Measurements from ENCODE around the gene CKB.

CKB gene

DNA sequence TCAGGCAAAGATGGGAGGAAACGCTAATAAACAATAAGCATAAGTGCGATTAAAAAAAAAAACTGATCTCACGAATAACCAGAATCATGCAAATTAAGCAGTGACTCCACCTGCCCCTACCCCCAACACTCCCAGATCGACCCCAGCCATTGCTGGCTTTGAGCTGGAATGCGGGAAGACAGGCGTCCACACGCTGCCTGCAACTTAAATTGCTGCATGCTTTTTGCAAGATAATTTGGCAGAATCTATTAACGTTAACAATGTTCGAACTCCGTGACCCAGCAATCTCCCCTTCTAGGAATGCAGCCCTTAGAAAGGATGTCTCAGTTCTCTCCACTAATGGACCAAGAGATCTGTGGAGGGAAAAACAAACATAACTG, 935 bp upstream of the CKB start (continued):
- TF ChIP-seq, protein P1, sequence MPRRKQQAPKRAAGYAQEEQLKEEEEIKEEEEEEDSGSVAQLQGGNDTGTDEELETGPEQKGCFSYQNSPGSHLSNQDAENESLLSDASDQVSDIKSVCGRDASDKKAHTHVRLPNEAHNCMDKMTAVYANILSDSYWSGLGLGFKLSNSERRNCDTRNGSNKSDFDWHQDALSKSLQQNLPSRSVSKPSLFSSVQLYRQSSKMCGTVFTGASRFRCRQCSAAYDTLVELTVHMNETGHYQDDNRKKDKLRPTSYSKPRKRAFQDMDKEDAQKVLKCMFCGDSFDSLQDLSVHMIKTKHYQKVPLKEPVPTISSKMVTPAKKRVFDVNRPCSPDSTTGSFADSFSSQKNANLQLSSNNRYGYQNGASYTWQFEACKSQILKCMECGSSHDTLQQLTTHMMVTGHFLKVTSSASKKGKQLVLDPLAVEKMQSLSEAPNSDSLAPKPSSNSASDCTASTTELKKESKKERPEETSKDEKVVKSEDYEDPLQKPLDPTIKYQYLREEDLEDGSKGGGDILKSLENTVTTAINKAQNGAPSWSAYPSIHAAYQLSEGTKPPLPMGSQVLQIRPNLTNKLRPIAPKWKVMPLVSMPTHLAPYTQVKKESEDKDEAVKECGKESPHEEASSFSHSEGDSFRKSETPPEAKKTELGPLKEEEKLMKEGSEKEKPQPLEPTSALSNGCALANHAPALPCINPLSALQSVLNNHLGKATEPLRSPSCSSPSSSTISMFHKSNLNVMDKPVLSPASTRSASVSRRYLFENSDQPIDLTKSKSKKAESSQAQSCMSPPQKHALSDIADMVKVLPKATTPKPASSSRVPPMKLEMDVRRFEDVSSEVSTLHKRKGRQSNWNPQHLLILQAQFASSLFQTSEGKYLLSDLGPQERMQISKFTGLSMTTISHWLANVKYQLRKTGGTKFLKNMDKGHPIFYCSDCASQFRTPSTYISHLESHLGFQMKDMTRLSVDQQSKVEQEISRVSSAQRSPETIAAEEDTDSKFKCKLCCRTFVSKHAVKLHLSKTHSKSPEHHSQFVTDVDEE (CRISPR knock-in tag; IDR thresholded peaks at IDR 0.05) = no peak
- TF ChIP-seq ESRRG (CRISPR knock-in tag; IDR thresholded peaks at IDR 0.05) = no peak
- no peak for TF ChIP-seq ZC3H10 (CRISPR knock-in tag; IDR thresholded peaks at IDR 0.05)

DNA sequence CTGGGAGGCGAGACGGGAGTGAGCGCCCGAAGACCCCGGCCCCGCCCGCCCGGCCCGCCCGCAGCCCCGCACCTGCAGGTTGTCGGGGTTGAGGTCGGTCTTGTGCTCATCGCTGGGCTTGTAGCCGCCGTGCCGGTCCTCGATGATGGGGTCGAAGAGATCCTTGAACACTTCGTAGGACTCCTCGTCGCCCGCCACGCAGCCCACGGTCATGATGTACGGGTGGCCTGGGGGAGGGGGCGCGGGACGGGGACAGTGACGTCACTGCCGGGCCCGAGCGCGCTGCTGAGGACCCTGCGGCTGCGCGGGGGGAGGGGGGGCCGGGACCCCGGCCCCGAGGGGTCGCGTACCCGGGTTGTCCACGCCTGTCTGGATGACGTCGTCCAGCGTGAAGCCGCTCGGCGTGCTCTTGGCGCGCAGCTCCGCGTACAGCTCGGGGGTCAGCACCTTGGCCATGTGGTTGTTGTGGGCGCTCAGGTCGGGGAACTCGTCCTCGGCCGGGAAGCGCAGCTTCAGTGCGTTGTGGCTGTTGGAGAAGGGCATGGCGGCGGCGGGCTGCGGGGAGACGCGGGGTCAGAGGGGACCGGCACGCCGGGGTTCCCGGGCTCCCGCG, 573 bp downstream of the CKB start:
- TF ChIP-seq GLIS3 (CRISPR knock-in tag; IDR thresholded peaks at IDR 0.05) (no peak), ESRRG (CRISPR knock-in tag; IDR thresholded peaks at IDR 0.05) (no peak), OSR1 (CRISPR knock-in tag; IDR thresholded peaks at IDR 0.05) (no peak), PPARA (CRISPR knock-in tag; IDR thresholded peaks at IDR 0.05; ENCODE audit: borderline replicate concordance) (no peak), SNAI2 (CRISPR knock-in tag; IDR thresholded peaks at IDR 0.05) (no peak), ZFP30 (CRISPR knock-in tag; IDR thresholded peaks at IDR 0.05) (no peak), CSDC2 (CRISPR knock-in tag; IDR thresholded peaks at IDR 0.05) (no peak), ZFP3 (CRISPR knock-in tag; IDR thresholded peaks at IDR 0.05) (no peak)
- TF ChIP-seq, protein P2, sequence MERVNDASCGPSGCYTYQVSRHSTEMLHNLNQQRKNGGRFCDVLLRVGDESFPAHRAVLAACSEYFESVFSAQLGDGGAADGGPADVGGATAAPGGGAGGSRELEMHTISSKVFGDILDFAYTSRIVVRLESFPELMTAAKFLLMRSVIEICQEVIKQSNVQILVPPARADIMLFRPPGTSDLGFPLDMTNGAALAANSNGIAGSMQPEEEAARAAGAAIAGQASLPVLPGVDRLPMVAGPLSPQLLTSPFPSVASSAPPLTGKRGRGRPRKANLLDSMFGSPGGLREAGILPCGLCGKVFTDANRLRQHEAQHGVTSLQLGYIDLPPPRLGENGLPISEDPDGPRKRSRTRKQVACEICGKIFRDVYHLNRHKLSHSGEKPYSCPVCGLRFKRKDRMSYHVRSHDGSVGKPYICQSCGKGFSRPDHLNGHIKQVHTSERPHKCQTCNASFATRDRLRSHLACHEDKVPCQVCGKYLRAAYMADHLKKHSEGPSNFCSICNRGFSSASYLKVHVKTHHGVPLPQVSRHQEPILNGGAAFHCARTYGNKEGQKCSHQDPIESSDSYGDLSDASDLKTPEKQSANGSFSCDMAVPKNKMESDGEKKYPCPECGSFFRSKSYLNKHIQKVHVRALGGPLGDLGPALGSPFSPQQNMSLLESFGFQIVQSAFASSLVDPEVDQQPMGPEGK (CRISPR knock-in tag; IDR thresholded peaks at IDR 0.05; ENCODE audit: borderline replicate concordance) = no peak
- TF ChIP-seq, protein P3, sequence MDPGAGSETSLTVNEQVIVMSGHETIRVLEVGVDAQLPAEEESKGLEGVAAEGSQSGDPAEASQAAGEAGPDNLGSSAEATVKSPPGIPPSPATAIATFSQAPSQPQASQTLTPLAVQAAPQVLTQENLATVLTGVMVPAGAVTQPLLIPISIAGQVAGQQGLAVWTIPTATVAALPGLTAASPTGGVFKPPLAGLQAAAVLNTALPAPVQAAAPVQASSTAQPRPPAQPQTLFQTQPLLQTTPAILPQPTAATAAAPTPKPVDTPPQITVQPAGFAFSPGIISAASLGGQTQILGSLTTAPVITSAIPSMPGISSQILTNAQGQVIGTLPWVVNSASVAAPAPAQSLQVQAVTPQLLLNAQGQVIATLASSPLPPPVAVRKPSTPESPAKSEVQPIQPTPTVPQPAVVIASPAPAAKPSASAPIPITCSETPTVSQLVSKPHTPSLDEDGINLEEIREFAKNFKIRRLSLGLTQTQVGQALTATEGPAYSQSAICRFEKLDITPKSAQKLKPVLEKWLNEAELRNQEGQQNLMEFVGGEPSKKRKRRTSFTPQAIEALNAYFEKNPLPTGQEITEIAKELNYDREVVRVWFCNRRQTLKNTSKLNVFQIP (CRISPR knock-in tag; IDR thresholded peaks at IDR 0.05; ENCODE audit: borderline replicate concordance, low read depth) = no peak
- no peak for ATAC-seq

DNA sequence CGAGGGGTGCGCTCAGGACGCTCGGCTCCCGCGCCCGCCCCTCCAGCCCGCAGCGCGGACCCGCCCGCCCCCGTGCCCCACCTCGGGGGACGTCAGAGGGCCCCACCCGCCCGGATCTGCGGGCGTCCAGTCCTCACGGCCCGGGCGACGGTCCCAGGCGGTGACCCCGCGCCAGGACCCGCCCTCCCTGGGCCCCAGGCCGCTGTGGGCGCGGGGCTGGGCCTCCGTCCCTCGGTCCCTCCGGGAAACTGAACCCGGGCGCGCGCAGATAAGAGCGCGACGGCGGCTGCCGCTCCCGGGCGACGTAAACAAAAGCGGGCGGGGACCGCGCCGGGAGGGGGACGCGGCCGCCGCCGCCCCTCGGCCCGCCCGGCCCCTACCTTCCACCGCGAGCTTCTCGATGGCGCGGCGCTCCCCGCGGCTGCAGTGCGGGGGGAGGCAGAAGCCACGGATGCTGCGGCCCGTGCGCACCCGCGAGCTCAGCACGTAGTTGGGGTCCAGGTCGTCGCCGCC, 1.1 kb downstream of the CKB start:
- no peak; the same call in 2 of the 3 replicates for ATAC-seq

More for the DNA sequence above, 1.1 kb downstream of the CKB start:
- TF ChIP-seq, protein P2 (CRISPR knock-in tag; IDR thresholded peaks at IDR 0.05; ENCODE audit: borderline replicate concordance) = no peak
- TF ChIP-seq TOX (CRISPR knock-in tag; IDR thresholded peaks at IDR 0.05; ENCODE audit: borderline replicate concordance) (no peak), ZFP3 (CRISPR knock-in tag; IDR thresholded peaks at IDR 0.05) (no peak), PPARA (CRISPR knock-in tag; IDR thresholded peaks at IDR 0.05; ENCODE audit: borderline replicate concordance) (no peak), ZNF70 (CRISPR knock-in tag; IDR thresholded peaks at IDR 0.05) (no peak), ZNF8 (CRISPR knock-in tag; IDR thresholded peaks at IDR 0.05) (no peak), CSDC2 (CRISPR knock-in tag; IDR thresholded peaks at IDR 0.05) (no peak), GLIS3 (CRISPR knock-in tag; IDR thresholded peaks at IDR 0.05) (no peak), ZFP30 (CRISPR knock-in tag; IDR thresholded peaks at IDR 0.05) (no peak), RARB (CRISPR knock-in tag; IDR thresholded peaks at IDR 0.05) (no peak), ISL1 (CRISPR knock-in tag; IDR thresholded peaks at IDR 0.05) (no peak), ESRRG (CRISPR knock-in tag; IDR thresholded peaks at IDR 0.05) (no peak), SNAI2 (CRISPR knock-in tag; IDR thresholded peaks at IDR 0.05) (no peak), ARNTL (CRISPR knock-in tag; IDR thresholded peaks at IDR 0.05; ENCODE audit: borderline replicate concordance, low read depth) (no peak), ZNF565 (CRISPR knock-in tag; conservative IDR thresholded peaks at IDR 0.05; ENCODE audit: low read depth) (no peak), TCF4 (CRISPR knock-in tag; IDR thresholded peaks at IDR 0.05; ENCODE audit: borderline replicate concordance) (no peak)
- TF ChIP-seq, protein P4, sequence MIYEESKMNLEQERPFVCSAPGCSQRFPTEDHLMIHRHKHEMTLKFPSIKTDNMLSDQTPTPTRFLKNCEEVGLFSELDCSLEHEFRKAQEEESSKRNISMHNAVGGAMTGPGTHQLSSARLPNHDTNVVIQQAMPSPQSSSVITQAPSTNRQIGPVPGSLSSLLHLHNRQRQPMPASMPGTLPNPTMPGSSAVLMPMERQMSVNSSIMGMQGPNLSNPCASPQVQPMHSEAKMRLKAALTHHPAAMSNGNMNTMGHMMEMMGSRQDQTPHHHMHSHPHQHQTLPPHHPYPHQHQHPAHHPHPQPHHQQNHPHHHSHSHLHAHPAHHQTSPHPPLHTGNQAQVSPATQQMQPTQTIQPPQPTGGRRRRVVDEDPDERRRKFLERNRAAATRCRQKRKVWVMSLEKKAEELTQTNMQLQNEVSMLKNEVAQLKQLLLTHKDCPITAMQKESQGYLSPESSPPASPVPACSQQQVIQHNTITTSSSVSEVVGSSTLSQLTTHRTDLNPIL (CRISPR knock-in tag; IDR thresholded peaks at IDR 0.05; ENCODE audit: low read depth) = no peak
- TF ChIP-seq, protein P3 (CRISPR knock-in tag; IDR thresholded peaks at IDR 0.05; ENCODE audit: borderline replicate concordance, low read depth) = no peak
- TF ChIP-seq, protein P1 (CRISPR knock-in tag; IDR thresholded peaks at IDR 0.05) = no peak

Measured in SK-N-SH treated with all-trans-retinoic acid at 6 μM for 48 hours (cell line).